Retinal pigment epithelial cell (primary cell): Measurements from ENCODE around the gene ACTL10.

Source experiments
- DNase-seq: peaks from one replicate; pipeline ENCODE4 v3.0.0-alpha.2; 2010; ENCODE audit warnings: low read depth
- H3K4me3 ChIP-seq: 2 replicates; pipeline ENCODE4 v1.5.1; 2011; ENCODE audit warnings: mild to moderate bottlenecking, low read length, control low read depth, moderate library complexity
- CTCF ChIP-seq: conservative IDR thresholded peaks from 2 replicates; pipeline ENCODE4 v1.5.1; 2011; ENCODE audit warnings: low read depth, low read length, control low read depth, inconsistent platforms

Gene ACTL10

GRCh38 chr20:33666293-33667244, at the start of gene ACTL10:
ACTL10 (plus strand) TSS chr20:33666943; CDS start chr20:33667498, 555 bp downstream.
- peak; percentile 42 for TF ChIP-seq CTCF
- peak within 1 kb of the TSS; percentile 45 for H3K4me3 ChIP-seq
- DNase-seq: peak; percentile 90

- DNase-seq: no peak
- H3K4me3 ChIP-seq: no peak overlapping the region
- TF ChIP-seq CTCF: no peak
Observed at GRCh38 chr20:33621717-33622400, 44.9 kb upstream of the ACTL10 start.

GRCh38 chr20:33622705-33623365, 43.9 kb upstream of the ACTL10 start:
- no peak for DNase-seq
- no peak for TF ChIP-seq CTCF
- H3K4me3 ChIP-seq: no peak overlapping the region

- TF ChIP-seq CTCF: no peak
- H3K4me3 ChIP-seq: no peak overlapping the region
- no peak for DNase-seq
Observed at GRCh38 chr20:33624399-33624798, 42.3 kb upstream of the ACTL10 start.

- no peak for TF ChIP-seq CTCF
- no peak overlapping the region for H3K4me3 ChIP-seq
- no peak for DNase-seq
Observed at GRCh38 chr20:33626190-33626589, 40.6 kb upstream of the ACTL10 start.

- H3K4me3 ChIP-seq: no peak overlapping the region
- DNase-seq: no peak
- no peak for TF ChIP-seq CTCF
Observed at GRCh38 chr20:33627577-33628216, 39.0 kb upstream of the ACTL10 start.
